SKM-1 treated with dmso at 0.1 percent for 144 hours (cell line): ENCODE measurements around the gene STOML3.

Experiments
- DNase-seq: peaks from one replicate; lab custom pipeline; 2025; ENCODE audit not compliant: unreplicated experiment; lab: John Stamatoyannopoulos, UW

STOML3 gene

GRCh38 chr13:38921081-38921480 lies 69.5 kb downstream of the STOML3 start:
- no peak for DNase-seq
